ENCODE results near the gene CADPS. TPM values are rescaled to one million over a fixed set of nuclear protein-coding genes. Genes with fewer than 3 reads are reported as not detected.

CADPS gene
- total and polyA plus RNA-seq, 9 of the 15 experiments (the other 6 are each of a cell fraction or from before 2014, with no cell fraction given), result not detected

DNA sequence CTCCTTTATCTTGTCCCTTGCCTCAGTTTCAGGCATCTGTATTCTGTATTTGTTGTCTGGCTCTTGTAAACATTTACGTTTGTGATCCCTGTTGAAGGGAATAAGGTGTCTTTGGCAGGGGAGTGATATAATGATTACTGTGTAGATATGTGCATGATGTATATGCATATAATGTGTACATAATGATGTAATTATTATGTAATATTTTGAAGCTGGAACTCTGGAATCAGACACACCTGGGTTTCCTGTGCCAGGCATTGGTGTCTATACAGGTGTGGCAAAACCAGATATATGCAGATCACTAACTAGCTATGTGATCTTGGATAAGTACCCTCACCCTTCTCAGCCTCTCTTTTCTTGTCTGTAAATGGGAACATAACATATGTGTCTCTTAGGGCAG, 260.7 kb downstream of the CADPS start (continued):
- TF ChIP-seq, protein P1, sequence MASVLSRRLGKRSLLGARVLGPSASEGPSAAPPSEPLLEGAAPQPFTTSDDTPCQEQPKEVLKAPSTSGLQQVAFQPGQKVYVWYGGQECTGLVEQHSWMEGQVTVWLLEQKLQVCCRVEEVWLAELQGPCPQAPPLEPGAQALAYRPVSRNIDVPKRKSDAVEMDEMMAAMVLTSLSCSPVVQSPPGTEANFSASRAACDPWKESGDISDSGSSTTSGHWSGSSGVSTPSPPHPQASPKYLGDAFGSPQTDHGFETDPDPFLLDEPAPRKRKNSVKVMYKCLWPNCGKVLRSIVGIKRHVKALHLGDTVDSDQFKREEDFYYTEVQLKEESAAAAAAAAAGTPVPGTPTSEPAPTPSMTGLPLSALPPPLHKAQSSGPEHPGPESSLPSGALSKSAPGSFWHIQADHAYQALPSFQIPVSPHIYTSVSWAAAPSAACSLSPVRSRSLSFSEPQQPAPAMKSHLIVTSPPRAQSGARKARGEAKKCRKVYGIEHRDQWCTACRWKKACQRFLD (CRISPR knock-in tag; IDR thresholded peaks at IDR 0.05), result no peak
- TF ChIP-seq MECOM (CRISPR knock-in tag; IDR thresholded peaks at IDR 0.05) (no peak), ZNF224 (CRISPR knock-in tag; IDR thresholded peaks at IDR 0.05) (no peak), ZFP30 (CRISPR knock-in tag; IDR thresholded peaks at IDR 0.05; ENCODE audit: borderline replicate concordance) (no peak)
- TF ChIP-seq, protein P2, sequence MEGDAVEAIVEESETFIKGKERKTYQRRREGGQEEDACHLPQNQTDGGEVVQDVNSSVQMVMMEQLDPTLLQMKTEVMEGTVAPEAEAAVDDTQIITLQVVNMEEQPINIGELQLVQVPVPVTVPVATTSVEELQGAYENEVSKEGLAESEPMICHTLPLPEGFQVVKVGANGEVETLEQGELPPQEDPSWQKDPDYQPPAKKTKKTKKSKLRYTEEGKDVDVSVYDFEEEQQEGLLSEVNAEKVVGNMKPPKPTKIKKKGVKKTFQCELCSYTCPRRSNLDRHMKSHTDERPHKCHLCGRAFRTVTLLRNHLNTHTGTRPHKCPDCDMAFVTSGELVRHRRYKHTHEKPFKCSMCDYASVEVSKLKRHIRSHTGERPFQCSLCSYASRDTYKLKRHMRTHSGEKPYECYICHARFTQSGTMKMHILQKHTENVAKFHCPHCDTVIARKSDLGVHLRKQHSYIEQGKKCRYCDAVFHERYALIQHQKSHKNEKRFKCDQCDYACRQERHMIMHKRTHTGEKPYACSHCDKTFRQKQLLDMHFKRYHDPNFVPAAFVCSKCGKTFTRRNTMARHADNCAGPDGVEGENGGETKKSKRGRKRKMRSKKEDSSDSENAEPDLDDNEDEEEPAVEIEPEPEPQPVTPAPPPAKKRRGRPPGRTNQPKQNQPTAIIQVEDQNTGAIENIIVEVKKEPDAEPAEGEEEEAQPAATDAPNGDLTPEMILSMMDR (IDR thresholded peaks at IDR 0.05 in 2 of 3, conservative IDR thresholded peaks at IDR 0.05 in 1 of 3; ENCODE audit: insufficient read depth in 2 of 3, low read depth in 1 of 3, low read length in 3 of 3), result no peak

DNA sequence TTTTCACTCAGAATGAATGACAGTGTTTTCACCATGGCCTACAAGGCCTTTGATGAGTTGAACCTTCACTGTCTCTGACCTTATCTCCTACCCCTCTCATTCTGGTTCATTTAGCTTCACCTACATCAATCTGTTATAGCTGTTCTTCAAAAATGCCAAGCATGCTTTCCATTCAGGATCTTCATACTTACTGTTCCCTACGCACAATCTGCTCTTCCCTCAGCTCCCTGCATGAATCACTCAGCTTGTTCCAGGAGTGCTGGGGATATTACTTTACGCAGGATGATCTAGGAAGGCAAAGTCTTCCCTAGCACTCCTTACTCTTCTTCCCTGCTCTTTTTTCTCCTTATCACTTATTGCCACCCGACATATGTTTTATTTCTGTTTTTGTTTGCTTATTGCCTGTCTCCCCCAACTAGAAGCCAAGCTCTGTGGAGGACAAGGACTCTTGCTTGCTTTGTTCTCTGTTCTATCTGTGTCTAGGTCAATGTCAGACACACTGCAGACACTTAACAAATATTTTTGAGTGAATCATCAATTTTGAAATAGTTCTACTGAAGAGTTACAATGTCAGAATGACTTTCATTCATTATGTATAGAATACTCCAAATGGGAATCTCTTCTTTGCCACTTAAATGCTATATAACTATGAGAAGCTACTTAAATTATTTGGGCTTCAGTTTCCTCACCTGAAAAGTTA, 263.5 kb downstream of the CADPS start:
- H3K4me3 ChIP-seq, result no peak overlapping the region
- H3K9me1 ChIP-seq (ENCODE audit: control insufficient read depth, insufficient read depth, low read length), result no peaks in the 10 kb centered on the region
- ChIA-PET CTCF (ENCODE audit: low intra/inter-chr PET ratio) (no interaction called here), POLR2A (no interaction called here)
- intact Hi-C loops (cut with micrococcal nuclease) (no loop called here), in situ Hi-C loops (cut with MboI) (no loop called here)
- no peaks in the 10 kb centered on the region for H3K9me3 ChIP-seq (replicated peaks; ENCODE audit: control insufficient read depth, insufficient read depth, low read depth, low read length)
- no peaks in the 10 kb centered on the region for H3K4me1 ChIP-seq (replicated peaks in 1 of 2; ENCODE audit: control insufficient read depth in 2 of 2, insufficient read depth in 2 of 2, low read length in 2 of 2)
- no peaks in the 10 kb centered on the region for H3K36me3 ChIP-seq (ENCODE audit: control insufficient read depth, insufficient read depth, low read length)
- H3K4me2 ChIP-seq (ENCODE audit: insufficient read depth, low read length), result no peak overlapping the region
- no peaks in the 10 kb centered on the region for H3K79me2 ChIP-seq (ENCODE audit: control insufficient read depth, insufficient read depth, low read length)
- H3K27me3 ChIP-seq (ENCODE audit: control insufficient read depth in 2 of 2, insufficient read depth in 2 of 2, low read length in 2 of 2), result no peaks in the 10 kb centered on the region
- DNase-seq (ENCODE audit: extremely low read depth in 1 of 4, low spot score in 3 of 4), result no peak
- no peak overlapping the region for H3K9ac ChIP-seq (ENCODE audit: insufficient read depth in 1 of 2, low read depth in 2 of 2, low read length in 2 of 2)
- WGBS (ENCODE audit: insufficient coverage, low coverage, missing lambda C conversion rate), result 0% methylated on average over 3 of the region's 3 CpGs
- H3K27ac ChIP-seq (ENCODE audit: extremely low read depth, low read depth, low read length), result no peak overlapping the region
- BruUV-seq (replicated peaks), result no TSS peak
- ATAC-seq, result no peak
- no peak for FAIRE-seq
- no peaks in the 10 kb centered on the region for H4K20me1 ChIP-seq (replicated peaks; ENCODE audit: control insufficient read depth, insufficient read depth, low read length)
- no peak overlapping the region for H2AFZ ChIP-seq (ENCODE audit: low read depth, low read length)
- TF ChIP-seq, protein P3, sequence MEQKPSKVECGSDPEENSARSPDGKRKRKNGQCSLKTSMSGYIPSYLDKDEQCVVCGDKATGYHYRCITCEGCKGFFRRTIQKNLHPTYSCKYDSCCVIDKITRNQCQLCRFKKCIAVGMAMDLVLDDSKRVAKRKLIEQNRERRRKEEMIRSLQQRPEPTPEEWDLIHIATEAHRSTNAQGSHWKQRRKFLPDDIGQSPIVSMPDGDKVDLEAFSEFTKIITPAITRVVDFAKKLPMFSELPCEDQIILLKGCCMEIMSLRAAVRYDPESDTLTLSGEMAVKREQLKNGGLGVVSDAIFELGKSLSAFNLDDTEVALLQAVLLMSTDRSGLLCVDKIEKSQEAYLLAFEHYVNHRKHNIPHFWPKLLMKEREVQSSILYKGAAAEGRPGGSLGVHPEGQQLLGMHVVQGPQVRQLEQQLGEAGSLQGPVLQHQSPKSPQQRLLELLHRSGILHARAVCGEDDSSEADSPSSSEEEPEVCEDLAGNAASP (IDR thresholded peaks at IDR 0.05), result no peak
- TF ChIP-seq THRAP3 (IDR thresholded peaks at IDR 0.05; ENCODE audit: borderline replicate concordance) (no peak), LARP7 (IDR thresholded peaks at IDR 0.05) (no peak), RBM25 (IDR thresholded peaks at IDR 0.05; ENCODE audit: low read depth, low read length, severe bottlenecking) (no peak), XRCC3 (IDR thresholded peaks at IDR 0.05) (no peak)
- TF ChIP-seq, protein P4, sequence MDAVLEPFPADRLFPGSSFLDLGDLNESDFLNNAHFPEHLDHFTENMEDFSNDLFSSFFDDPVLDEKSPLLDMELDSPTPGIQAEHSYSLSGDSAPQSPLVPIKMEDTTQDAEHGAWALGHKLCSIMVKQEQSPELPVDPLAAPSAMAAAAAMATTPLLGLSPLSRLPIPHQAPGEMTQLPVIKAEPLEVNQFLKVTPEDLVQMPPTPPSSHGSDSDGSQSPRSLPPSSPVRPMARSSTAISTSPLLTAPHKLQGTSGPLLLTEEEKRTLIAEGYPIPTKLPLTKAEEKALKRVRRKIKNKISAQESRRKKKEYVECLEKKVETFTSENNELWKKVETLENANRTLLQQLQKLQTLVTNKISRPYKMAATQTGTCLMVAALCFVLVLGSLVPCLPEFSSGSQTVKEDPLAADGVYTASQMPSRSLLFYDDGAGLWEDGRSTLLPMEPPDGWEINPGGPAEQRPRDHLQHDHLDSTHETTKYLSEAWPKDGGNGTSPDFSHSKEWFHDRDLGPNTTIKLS (IDR thresholded peaks at IDR 0.05; ENCODE audit: borderline replicate concordance, low read depth), result no peak
- TF ChIP-seq, protein P5, sequence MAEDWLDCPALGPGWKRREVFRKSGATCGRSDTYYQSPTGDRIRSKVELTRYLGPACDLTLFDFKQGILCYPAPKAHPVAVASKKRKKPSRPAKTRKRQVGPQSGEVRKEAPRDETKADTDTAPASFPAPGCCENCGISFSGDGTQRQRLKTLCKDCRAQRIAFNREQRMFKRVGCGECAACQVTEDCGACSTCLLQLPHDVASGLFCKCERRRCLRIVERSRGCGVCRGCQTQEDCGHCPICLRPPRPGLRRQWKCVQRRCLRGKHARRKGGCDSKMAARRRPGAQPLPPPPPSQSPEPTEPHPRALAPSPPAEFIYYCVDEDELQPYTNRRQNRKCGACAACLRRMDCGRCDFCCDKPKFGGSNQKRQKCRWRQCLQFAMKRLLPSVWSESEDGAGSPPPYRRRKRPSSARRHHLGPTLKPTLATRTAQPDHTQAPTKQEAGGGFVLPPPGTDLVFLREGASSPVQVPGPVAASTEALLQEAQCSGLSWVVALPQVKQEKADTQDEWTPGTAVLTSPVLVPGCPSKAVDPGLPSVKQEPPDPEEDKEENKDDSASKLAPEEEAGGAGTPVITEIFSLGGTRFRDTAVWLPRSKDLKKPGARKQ (CRISPR knock-in tag; IDR thresholded peaks at IDR 0.05), result no peak

Data from K562 (cell line).